ENCODE results near the gene CX3CR1. TPM values are rescaled to one million over a fixed set of nuclear protein-coding genes. Genes with fewer than 3 reads are reported as not detected.

CX3CR1 gene
- total and polyA plus RNA-seq, 10 of the 15 experiments (the other 5 are each of a cell fraction or from before 2014, with no cell fraction given) = 0.05 to 0.53 (median 0.15) TPM

- H3K4me2 ChIP-seq (ENCODE audit: control insufficient read depth, insufficient read depth) = no peak overlapping the region
- FAIRE-seq = no peak
- H3K27me3 ChIP-seq (replicated peaks in 1 of 2; ENCODE audit: control insufficient read depth in 2 of 2, insufficient read depth in 2 of 2, low read length in 1 of 2) = peaks cover 0 to 3% of the 10 kb centered on the region in 2 experiments; a peak in 1 of 4 replicates
- ChIA-PET CTCF (interaction anchor here (1.3 to 15.5 kb wide), 5 partner anchors 9 to 82 kb away, joined by 4 to 191 read pairs (median 9); no protein-coding TSS in a partner anchor), SMC1A (ENCODE audit: uncharacterized antibody, unreplicated experiment) (interaction anchor here (0.7 to 14.4 kb wide), 11 partner anchors 9 to 289 kb away, joined by 3 to 163 read pairs (median 5); no protein-coding TSS in a partner anchor), POLR2A (interaction anchor here (0.9 kb wide), 1 partner anchor 125 kb away, joined by 4 read pairs; no protein-coding TSS in a partner anchor), RAD21 (ENCODE audit: unreplicated experiment) (interaction anchor here (1.0 to 1.8 kb wide), 6 partner anchors 15 to 107 kb away, joined by 3 to 10 read pairs (median 4); no protein-coding TSS in a partner anchor)
- H3K79me2 ChIP-seq (ENCODE audit: control insufficient read depth, insufficient read depth, low read length) = no peaks in the 10 kb centered on the region
- in situ Hi-C loops (cut with MboI) = no loop called here
- ATAC-seq = no peak
- H3K27ac ChIP-seq (ENCODE audit: control insufficient read depth, insufficient read depth) = no peak overlapping the region
- BruUV-seq (replicated peaks) = no TSS peak
- no peaks in the 10 kb centered on the region for H3K36me3 ChIP-seq (ENCODE audit: control insufficient read depth in 2 of 2, insufficient read depth in 2 of 2, low read length in 1 of 2)
- H3K4me1 ChIP-seq (ENCODE audit: control insufficient read depth, insufficient read depth, low read length) = peaks cover 7% of the 10 kb centered on the region
- 75% methylated on average over 6 of the region's 6 CpGs for WGBS (ENCODE audit: insufficient coverage, insufficient replicate concordance, low lambda C conversion rate, missing lambda C conversion rate)
- no peak overlapping the region for H2AFZ ChIP-seq (ENCODE audit: control insufficient read depth, low read depth, low read length)
- no peaks in the 10 kb centered on the region for H3K9me3 ChIP-seq (replicated peaks; ENCODE audit: control insufficient read depth, insufficient read depth, low read length)
- H3K4me3 ChIP-seq = no peak overlapping the region
- H3K9ac ChIP-seq (ENCODE audit: control insufficient read depth, insufficient read depth, low read length) = no peak overlapping the region
- no peaks in the 10 kb centered on the region for H4K20me1 ChIP-seq (ENCODE audit: control insufficient read depth, insufficient read depth)
- no peak for DNase-seq (ENCODE audit: low read depth, low spot score)
- intact Hi-C loops (cut with micrococcal nuclease; ENCODE audit: unreplicated experiment) = no loop called here
- TF ChIP-seq RCOR1 (conservative IDR thresholded peaks at IDR 0.05; ENCODE audit: low read depth, low read length) = no peak
- TF ChIP-seq EP300 (IDR thresholded peaks at IDR 0.05; ENCODE audit: borderline replicate concordance in 1 of 2, control insufficient read depth in 1 of 2, low read depth in 2 of 2, low read length in 2 of 2) = no peak
- no peak for TF ChIP-seq CHD2 (IDR thresholded peaks at IDR 0.05; ENCODE audit: borderline replicate concordance, low read depth, low read length)
- no peak for TF ChIP-seq NR2F1 (conservative IDR thresholded peaks at IDR 0.05)
- no peak for TF ChIP-seq TBL1XR1 (IDR thresholded peaks at IDR 0.05; ENCODE audit: low read depth, low read length)
- TF ChIP-seq BCL11A (IDR thresholded peaks at IDR 0.05; ENCODE audit: low read depth, low read length) = no peak
- no peak for TF ChIP-seq FOXM1 (IDR thresholded peaks at IDR 0.05; ENCODE audit: low read depth, low read length)
- TF ChIP-seq EGR1 (IDR thresholded peaks at IDR 0.05; ENCODE audit: borderline replicate concordance in 1 of 2, low read depth in 2 of 2, low read length in 2 of 2) = no peak
- TF ChIP-seq MLLT1 (IDR thresholded peaks at IDR 0.05) = no peak
- no peak for TF ChIP-seq EZH2 (IDR thresholded peaks at IDR 0.05; ENCODE audit: borderline replicate concordance, control insufficient read depth, low read depth, low read length)
- TF ChIP-seq MAX (IDR thresholded peaks at IDR 0.05; ENCODE audit: low read depth, low read length) = no peak
- no peak for TF ChIP-seq ZSCAN29 (IDR thresholded peaks at IDR 0.05)
- no peak for TF ChIP-seq RB1 (IDR thresholded peaks at IDR 0.05; ENCODE audit: borderline replicate concordance)
- TF ChIP-seq ZBTB40 (IDR thresholded peaks at IDR 0.05; ENCODE audit: borderline replicate concordance) = no peak
- no peak for TF ChIP-seq CHD1 (IDR thresholded peaks at IDR 0.05; ENCODE audit: low read depth, low read length)
- TF ChIP-seq NBN (IDR thresholded peaks at IDR 0.05) = no peak
These were observed 8.4 kb downstream of the CX3CR1 start for GRCh38 chr3:39271363-39271914.
